WERI-Rb-1 (cell line): ENCODE measurements around the gene ATG4C.
A peak's percentile ranks its signal among the peaks of the same experiment; 100 is the strongest.

Experiments
- DNase-seq: peaks from one replicate; pipeline ENCODE4 v3.0.0-alpha.2; 2020
- H3K27ac ChIP-seq: fragments of 250-450 bp; sonication (Bioruptor Pico); 2 replicates; pipeline ENCODE4 v1.5.1; 2020; ENCODE audit warnings: mild to moderate bottlenecking, moderate library complexity
- H3K27me3 ChIP-seq: fragments of 250-450 bp; sonication (Bioruptor Pico); 2 replicates; pipeline ENCODE4 v1.5.1; 2021; ENCODE audit warnings: mild to moderate bottlenecking, low read depth, moderate library complexity; ENCODE audit not compliant: insufficient read depth, severe bottlenecking
- H3K36me3 ChIP-seq: fragments of 250-450 bp; sonication (Bioruptor Pico); 2 replicates; pipeline ENCODE4 v1.5.1; 2020; ENCODE audit warnings: mild to moderate bottlenecking, moderate library complexity
- H3K4me3 ChIP-seq: 2 replicates; pipeline ENCODE4 v1.5.1; 2011; ENCODE audit warnings: low read depth, mild to moderate bottlenecking, control low read depth, low read length
- H3K9me3 ChIP-seq: fragments of 250-450 bp; sonication (Bioruptor Pico); 2 replicates; pipeline ENCODE4 v1.5.1; 2021; ENCODE audit warnings: mild to moderate bottlenecking, moderate library complexity; ENCODE audit not compliant: severe bottlenecking
- TF ChIP-seq, protein P1 (sequence below): IDR thresholded peaks from 2 replicates; pipeline ENCODE4 v1.5.1; 2011; ENCODE audit warnings: low read depth, mild to moderate bottlenecking, control low read depth, inconsistent platforms, low read length

The ATG4C gene

DNA sequence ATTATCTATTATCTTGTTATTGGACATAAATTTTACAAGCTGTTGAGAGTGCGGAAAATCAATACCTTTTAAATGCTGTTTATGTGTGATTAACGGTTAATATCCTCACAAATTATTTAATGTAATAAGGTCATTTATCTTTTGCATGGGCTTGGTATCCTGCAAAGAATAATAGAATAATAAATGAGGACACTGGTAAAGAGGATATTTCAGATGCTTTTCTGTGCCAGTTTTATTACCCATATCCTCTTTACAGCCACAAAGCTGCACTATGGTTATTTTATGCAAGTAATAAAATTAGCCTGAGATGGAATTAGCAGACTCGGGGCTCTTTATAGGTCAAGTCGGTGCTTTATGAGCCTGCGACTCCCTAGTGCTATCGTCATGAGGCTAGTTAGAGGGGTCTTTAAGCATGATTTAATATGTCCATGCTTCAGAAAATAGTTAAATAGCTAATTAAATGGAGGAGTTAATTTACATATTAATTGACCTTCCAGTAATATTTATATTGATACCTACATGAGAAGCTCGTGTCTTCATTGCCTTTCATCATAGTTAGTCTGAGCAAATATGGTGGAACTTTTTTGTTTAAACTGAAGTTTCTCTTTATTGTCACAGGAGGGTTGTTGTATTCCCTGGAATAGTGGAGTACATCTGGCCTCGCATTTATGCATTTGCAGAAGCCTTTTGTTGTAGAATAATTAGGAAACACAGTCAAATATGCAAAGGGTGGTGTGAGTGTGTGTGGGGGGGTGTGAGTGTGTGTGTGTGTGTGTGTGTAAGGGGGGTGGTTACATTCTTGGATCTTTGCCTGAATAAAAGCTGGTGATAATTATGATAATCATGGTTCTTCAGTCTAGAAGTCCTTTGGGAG is 120.3 kb downstream of the ATG4C start:
- no peak overlapping the region for H3K4me3 ChIP-seq
- TF ChIP-seq, protein P1, sequence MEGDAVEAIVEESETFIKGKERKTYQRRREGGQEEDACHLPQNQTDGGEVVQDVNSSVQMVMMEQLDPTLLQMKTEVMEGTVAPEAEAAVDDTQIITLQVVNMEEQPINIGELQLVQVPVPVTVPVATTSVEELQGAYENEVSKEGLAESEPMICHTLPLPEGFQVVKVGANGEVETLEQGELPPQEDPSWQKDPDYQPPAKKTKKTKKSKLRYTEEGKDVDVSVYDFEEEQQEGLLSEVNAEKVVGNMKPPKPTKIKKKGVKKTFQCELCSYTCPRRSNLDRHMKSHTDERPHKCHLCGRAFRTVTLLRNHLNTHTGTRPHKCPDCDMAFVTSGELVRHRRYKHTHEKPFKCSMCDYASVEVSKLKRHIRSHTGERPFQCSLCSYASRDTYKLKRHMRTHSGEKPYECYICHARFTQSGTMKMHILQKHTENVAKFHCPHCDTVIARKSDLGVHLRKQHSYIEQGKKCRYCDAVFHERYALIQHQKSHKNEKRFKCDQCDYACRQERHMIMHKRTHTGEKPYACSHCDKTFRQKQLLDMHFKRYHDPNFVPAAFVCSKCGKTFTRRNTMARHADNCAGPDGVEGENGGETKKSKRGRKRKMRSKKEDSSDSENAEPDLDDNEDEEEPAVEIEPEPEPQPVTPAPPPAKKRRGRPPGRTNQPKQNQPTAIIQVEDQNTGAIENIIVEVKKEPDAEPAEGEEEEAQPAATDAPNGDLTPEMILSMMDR, result no peak
- DNase-seq, result no peak

DNA sequence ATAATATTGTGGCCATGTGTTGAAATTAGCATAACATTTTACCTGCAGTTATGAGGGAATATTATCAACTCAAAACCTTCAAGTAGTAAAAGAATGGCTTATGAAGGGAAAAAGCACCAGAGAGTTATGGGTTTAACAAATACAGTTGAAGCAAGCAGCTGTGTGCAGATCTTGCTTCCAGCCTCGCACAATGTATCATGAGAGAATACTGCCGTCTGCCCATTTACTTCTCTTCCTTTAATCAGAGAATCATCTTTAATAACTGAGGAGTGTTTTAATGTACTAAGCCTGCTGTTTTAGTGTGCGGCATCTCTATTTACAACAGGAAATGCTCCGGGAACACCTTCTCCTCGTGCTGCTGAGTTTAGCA is 120.9 kb downstream of the ATG4C start:
- H3K27me3 ChIP-seq, result no peaks in the 10 kb centered on the region
- no peaks in the 10 kb centered on the region for H3K9me3 ChIP-seq
- no peak overlapping the region for H3K4me3 ChIP-seq
- TF ChIP-seq, protein P1, result no peak
- no peak overlapping the region for H3K27ac ChIP-seq
- no peaks in the 10 kb centered on the region for H3K36me3 ChIP-seq
- no peak for DNase-seq

More for the DNA sequence above, 120.3 kb downstream of the ATG4C start:
- no peaks in the 10 kb centered on the region for H3K9me3 ChIP-seq
- H3K36me3 ChIP-seq, result no peaks in the 10 kb centered on the region
- no peak overlapping the region for H3K27ac ChIP-seq
- H3K27me3 ChIP-seq, result no peaks in the 10 kb centered on the region

DNA sequence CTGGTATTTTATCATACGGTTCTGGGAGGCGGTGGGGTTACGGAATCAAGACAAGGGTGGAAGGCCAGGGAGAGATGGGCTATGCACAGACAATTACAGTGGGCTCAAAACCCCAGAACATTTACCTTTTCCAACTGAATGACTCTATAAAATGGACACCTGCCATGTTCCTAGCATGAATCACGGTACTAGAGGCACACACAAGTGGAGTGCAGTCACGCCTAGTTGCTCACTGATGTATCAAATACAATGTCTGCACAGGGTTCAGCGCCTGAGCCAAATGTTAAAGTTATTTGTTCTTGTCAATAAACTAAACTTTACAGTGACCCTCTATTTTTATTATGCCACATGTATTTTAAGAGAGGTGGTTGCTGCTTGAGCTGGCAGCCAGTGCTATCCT is 121.4 kb downstream of the ATG4C start:
- no peak for DNase-seq
- TF ChIP-seq, protein P1, result no peak
- H3K9me3 ChIP-seq, result no peaks in the 10 kb centered on the region
- no peak overlapping the region for H3K4me3 ChIP-seq
- H3K36me3 ChIP-seq, result no peaks in the 10 kb centered on the region
- H3K27ac ChIP-seq, result no peak overlapping the region
- H3K27me3 ChIP-seq, result no peaks in the 10 kb centered on the region

DNA sequence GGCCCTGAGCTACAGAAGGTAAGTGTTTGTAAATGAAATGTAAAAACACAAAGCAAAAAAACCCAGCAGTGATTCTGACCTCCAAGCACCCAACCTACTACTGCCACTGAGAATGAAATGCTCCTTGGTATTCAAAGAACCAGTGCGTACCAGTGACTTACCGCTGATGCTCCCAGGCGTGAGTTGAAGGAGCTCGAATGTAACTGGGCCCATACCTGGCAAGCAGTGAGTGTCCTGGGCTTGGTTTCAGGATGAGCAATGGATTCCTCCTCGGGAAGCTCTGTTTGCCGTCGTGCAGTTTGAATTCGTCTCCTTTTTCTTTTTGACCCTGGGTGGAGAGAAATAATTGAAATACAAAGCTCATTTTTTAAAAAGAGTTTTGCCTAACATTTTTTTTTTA is 121.9 kb downstream of the ATG4C start:
- Histone ChIP-seq H3K4me3 (no peak overlapping the region), H3K27ac (no peak overlapping the region), H3K9me3 (no peaks in the 10 kb centered on the region), H3K27me3 (no peaks in the 10 kb centered on the region), H3K36me3 (no peaks in the 10 kb centered on the region)
- no peak for DNase-seq
- TF ChIP-seq, protein P1, result no peak

DNA sequence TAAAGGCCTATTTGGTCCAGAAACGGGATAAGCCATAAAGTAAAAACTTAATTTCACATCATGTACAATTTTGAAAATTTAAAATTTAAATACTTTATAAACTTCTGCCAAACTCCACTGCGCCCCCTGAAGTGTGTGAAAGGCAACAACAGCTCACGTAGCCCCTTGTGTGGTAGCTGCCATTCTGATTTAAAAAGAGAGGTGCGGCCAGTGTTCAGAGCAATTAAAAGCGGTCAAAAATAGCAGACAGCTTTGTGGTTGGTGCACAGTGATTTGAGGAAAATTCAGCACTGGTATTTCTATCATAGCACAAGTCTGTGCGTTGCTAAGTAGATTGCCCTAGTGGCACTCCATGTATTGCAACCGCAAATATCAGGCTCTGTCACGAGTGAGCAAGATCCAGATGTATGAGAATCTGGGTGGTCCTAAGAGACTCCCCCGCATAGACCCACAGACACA is 122.5 kb downstream of the ATG4C start:
- TF ChIP-seq, protein P1, result peak; percentile 51
- H3K36me3 ChIP-seq, result no peaks in the 10 kb centered on the region
- no peak overlapping the region for H3K4me3 ChIP-seq
- H3K27me3 ChIP-seq, result no peaks in the 10 kb centered on the region
- no peak overlapping the region for H3K27ac ChIP-seq
- no peaks in the 10 kb centered on the region for H3K9me3 ChIP-seq
- no peak for DNase-seq
